ENCODE data around the gene TYW1.
"Not testable (repeated sequence)": the region's sequence is repeated elsewhere in the genome, so short reads cannot be mapped to it uniquely, and the experiment has no call there.

The TYW1 gene

GRCh38 chr7:67198865-67199526 lies 202.4 kb downstream of the TYW1 start:
- CTCF ChIA-PET; DNase-seq (ENCODE audit: extremely low spot score); POLR2A ChIA-PET: not testable (repeated sequence)

- POLR2A ChIA-PET; CTCF ChIA-PET; DNase-seq (ENCODE audit: extremely low spot score): not testable (repeated sequence)
Observed at GRCh38 chr7:67205772-67206171, 209.1 kb downstream of the TYW1 start.

- POLR2A ChIA-PET: no interaction called here
- CTCF ChIA-PET: no interaction called here
- TF ChIP-seq, protein P1, sequence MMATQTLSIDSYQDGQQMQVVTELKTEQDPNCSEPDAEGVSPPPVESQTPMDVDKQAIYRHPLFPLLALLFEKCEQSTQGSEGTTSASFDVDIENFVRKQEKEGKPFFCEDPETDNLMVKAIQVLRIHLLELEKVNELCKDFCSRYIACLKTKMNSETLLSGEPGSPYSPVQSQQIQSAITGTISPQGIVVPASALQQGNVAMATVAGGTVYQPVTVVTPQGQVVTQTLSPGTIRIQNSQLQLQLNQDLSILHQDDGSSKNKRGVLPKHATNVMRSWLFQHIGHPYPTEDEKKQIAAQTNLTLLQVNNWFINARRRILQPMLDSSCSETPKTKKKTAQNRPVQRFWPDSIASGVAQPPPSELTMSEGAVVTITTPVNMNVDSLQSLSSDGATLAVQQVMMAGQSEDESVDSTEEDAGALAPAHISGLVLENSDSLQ (IDR thresholded peaks at IDR 0.05): no peak
- TF ChIP-seq HDGF (IDR thresholded peaks at IDR 0.05; ENCODE audit: borderline replicate concordance) (no peak), TARDBP (IDR thresholded peaks at IDR 0.05) (no peak), FOXM1 (IDR thresholded peaks at IDR 0.05; ENCODE audit: borderline replicate concordance) (no peak), SUZ12 (IDR thresholded peaks at IDR 0.05) (no peak), ARNT (IDR thresholded peaks at IDR 0.05) (no peak), CTBP1 (IDR thresholded peaks at IDR 0.05; ENCODE audit: borderline replicate concordance) (no peak), ELF4 (IDR thresholded peaks at IDR 0.05) (no peak), L3MBTL2 (conservative IDR thresholded peaks at IDR 0.05) (no peak), NFRKB (IDR thresholded peaks at IDR 0.05) (no peak), SP1 (IDR thresholded peaks at IDR 0.05) (no peak), FOXA1 (IDR thresholded peaks at IDR 0.05) (no peak), FOXK2 (IDR thresholded peaks at IDR 0.05) (no peak), ZNF384 (IDR thresholded peaks at IDR 0.05) (no peak), BHLHE40 (IDR thresholded peaks at IDR 0.05; ENCODE audit: borderline replicate concordance) (no peak)
- no peak for DNase-seq (ENCODE audit: extremely low spot score)
Observed at GRCh38 chr7:67206452-67206851, 209.8 kb downstream of the TYW1 start.

GRCh38 chr7:67208656-67209055 lies 212.0 kb downstream of the TYW1 start:
- DNase-seq (ENCODE audit: extremely low spot score); POLR2A ChIA-PET; CTCF ChIA-PET: not testable (repeated sequence)

GRCh38 chr7:67209256-67209655 lies 212.6 kb downstream of the TYW1 start:
- DNase-seq (ENCODE audit: extremely low spot score): no peak
- POLR2A ChIA-PET: no interaction called here
- CTCF ChIA-PET: no interaction called here
- TF ChIP-seq TARDBP (IDR thresholded peaks at IDR 0.05): no peak
- no peak for TF ChIP-seq LEF1 (IDR thresholded peaks at IDR 0.05; ENCODE audit: borderline replicate concordance)
- no peak for TF ChIP-seq CTBP1 (IDR thresholded peaks at IDR 0.05; ENCODE audit: borderline replicate concordance)
- no peak for TF ChIP-seq SUZ12 (IDR thresholded peaks at IDR 0.05)
- no peak for TF ChIP-seq SP1 (IDR thresholded peaks at IDR 0.05)
- no peak for TF ChIP-seq BHLHE40 (IDR thresholded peaks at IDR 0.05; ENCODE audit: borderline replicate concordance)
- no peak for TF ChIP-seq NFRKB (IDR thresholded peaks at IDR 0.05)
- TF ChIP-seq FOXK2 (IDR thresholded peaks at IDR 0.05): no peak
- TF ChIP-seq ELF4 (IDR thresholded peaks at IDR 0.05): no peak
- TF ChIP-seq FOXA1 (IDR thresholded peaks at IDR 0.05): no peak
- TF ChIP-seq HDGF (IDR thresholded peaks at IDR 0.05; ENCODE audit: borderline replicate concordance): no peak
- TF ChIP-seq ZNF384 (IDR thresholded peaks at IDR 0.05): no peak
- TF ChIP-seq, protein P1 (IDR thresholded peaks at IDR 0.05): no peak
- TF ChIP-seq FOXM1 (IDR thresholded peaks at IDR 0.05; ENCODE audit: borderline replicate concordance): no peak

- TF ChIP-seq, protein P1 (IDR thresholded peaks at IDR 0.05): peak; percentile 68
- TF ChIP-seq FOXK2 (IDR thresholded peaks at IDR 0.05) (no peak), L3MBTL2 (conservative IDR thresholded peaks at IDR 0.05) (no peak)
- no peak for DNase-seq (ENCODE audit: extremely low spot score)
- POLR2A ChIA-PET: no interaction called here
- CTCF ChIA-PET: no interaction called here
Observed at GRCh38 chr7:67210567-67210966, 213.9 kb downstream of the TYW1 start.

- CTCF ChIA-PET; POLR2A ChIA-PET; DNase-seq (ENCODE audit: extremely low spot score): not testable (repeated sequence)
Observed at GRCh38 chr7:67211650-67212330, 215.2 kb downstream of the TYW1 start.

DNA sequence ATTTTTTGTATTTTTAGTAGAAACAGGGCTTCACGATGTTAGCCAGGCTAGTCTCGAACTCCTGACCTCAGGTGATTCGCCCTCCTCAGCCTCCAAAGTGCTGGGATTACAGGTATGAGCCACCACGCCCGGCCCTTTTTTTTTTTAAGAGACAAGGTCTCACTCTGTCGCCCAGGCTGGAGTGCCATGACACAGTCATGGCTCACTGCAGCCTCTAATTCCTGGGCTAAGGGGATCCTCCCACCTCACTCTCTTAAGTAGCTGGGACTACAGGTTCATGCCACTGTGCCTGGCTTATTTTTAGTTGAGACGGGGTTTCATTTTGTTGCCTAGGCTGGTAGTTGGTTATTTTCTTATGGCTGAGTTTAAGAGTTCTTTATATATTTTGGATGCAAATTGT lies 216.4 kb downstream of the TYW1 start:
- DNase-seq (ENCODE audit: extremely low spot score); POLR2A ChIA-PET; CTCF ChIA-PET: not testable (repeated sequence)

DNA sequence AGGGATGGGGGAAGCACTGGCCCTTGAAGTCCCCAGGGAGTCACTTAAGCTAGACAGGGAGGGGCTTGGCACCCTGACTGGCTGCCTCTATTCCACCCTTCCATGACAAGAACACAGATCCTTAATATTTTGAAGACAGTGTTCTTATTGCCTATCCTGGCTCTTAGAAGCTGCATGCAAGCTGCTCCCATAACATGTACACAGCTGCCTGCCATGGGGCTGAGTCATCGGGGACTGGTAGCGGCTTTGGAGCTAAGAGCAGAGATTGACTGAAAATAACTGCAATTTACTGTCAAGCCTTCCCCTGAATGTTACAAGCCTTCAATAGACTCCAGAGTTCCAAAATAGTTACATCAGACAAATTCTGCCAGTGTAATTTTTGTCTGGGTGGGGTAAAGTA lies 226.9 kb downstream of the TYW1 start:
- DNase-seq (ENCODE audit: extremely low spot score); POLR2A ChIA-PET; CTCF ChIA-PET: not testable (repeated sequence)

- not testable (repeated sequence) for DNase-seq (ENCODE audit: extremely low spot score)
Observed at GRCh38 chr7:67226340-67226907, 229.8 kb downstream of the TYW1 start.

DNA sequence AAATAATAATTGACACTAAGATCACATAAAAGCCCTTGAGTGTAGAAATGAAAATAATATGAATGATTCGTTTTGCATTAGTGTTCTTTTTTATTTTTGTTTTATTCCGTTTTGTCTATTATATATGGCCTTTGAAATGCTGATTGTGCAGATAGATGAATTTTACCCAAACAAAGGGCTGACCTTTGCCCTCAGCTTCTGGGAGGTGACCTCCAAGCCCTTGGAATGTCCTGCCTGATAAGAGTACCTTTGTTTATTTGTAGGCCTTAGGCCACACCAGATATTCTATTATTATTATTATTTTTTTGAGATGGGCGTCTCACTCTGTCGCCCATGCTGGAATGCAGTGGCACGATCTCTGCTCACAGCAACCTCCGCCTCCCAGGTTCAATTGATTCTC lies 230.3 kb downstream of the TYW1 start:
- DNase-seq (ENCODE audit: extremely low spot score); CTCF ChIA-PET; POLR2A ChIA-PET: not testable (repeated sequence)

More at GRCh38 chr7:67226340-67226907, 229.8 kb downstream of the TYW1 start:
- POLR2A ChIA-PET, CTCF ChIA-PET: not testable (repeated sequence)

- CTCF ChIA-PET; POLR2A ChIA-PET; DNase-seq (ENCODE audit: extremely low spot score): not testable (repeated sequence)
Observed at GRCh38 chr7:67229018-67229417, 232.4 kb downstream of the TYW1 start.
